Uterus (tissue), 4 donors: Measurements from ENCODE around the gene STEEP1. TPM values are rescaled to one million over a fixed set of nuclear protein-coding genes. Genes with fewer than 3 reads are reported as not detected.
"Not testable (repeated sequence)": the region's sequence is repeated elsewhere in the genome, so short reads cannot be mapped to it uniquely, and the experiment has no call there.

Experiments
- DNase-seq, 2 donors: peaks; one replicate each; pipeline ENCODE4 v3.0.0-alpha.2; 2019 to 2020
- H3K27ac ChIP-seq, 2 donors: fragments of 200-600 bp; sonication (generic); 1 replicate in 1 of 2; 2 replicates in 1 of 2; pipeline ENCODE4 v1.5.1; 2016 to 2018
- H3K27me3 ChIP-seq, 2 donors: fragments of 200-600 bp; sonication (generic); one replicate each; pipeline ENCODE4 v1.5.1; 2018 to 2019; ENCODE audit warnings: control low read depth in 1 of 2
- H3K36me3 ChIP-seq, 2 donors: fragments of 200-600 bp; sonication (generic); one replicate each; pipeline ENCODE4 v1.5.1; 2019; ENCODE audit warnings: control low read depth in 1 of 2
- H3K4me1 ChIP-seq, 2 donors: fragments of 200-600 bp; sonication (generic); one replicate each; pipeline ENCODE4 v1.5.1; 2018 to 2019; ENCODE audit warnings: control low read depth in 1 of 2
- H3K4me3 ChIP-seq, 2 donors: fragments of 200-600 bp; sonication (generic); 1 replicate in 1 of 2; 2 replicates in 1 of 2; pipeline ENCODE4 v1.5.1; 2018 to 2019; ENCODE audit warnings: mild to moderate bottlenecking in 1 of 2
- H3K9me3 ChIP-seq, 2 donors: fragments of 200-600 bp; sonication (generic); one replicate each; pipeline ENCODE4 v1.5.1; 2019; ENCODE audit warnings: control low read depth in 1 of 2
- POLR2A ChIP-seq, 2 donors: fragments of 450-650 bp; IDR thresholded peaks; one replicate each; pipeline ENCODE4 v1.6.1; 2016; ENCODE audit warnings: antibody characterized with exemption in 2 of 2, mild to moderate bottlenecking in 1 of 2, moderate library complexity in 1 of 2
- intact Hi-C: fragments of 100-400 bp; cut with DNase I; formaldehyde crosslinking; loops from one replicate; pipeline ENCODE4 v1.15.1; 2023; ENCODE audit warnings: low total_unique reads
- total RNA-seq, 4 donors: library from RNA; depleted of rRNA in 3 of 4; stranded (reverse); fragments of >200 nt in 3 of 4; gene quantifications; one replicate each; pipeline versions ENCODE4 v1.1.0 to v1.2.4, GENCODE V29; 2014 to 2023
- TF ChIP-seq, protein P1 (sequence below), 4 experiments: fragments of 200-600 bp in 2 of 4; fragments of 450-650 bp in 2 of 4; sonication (generic) in 2 of 4; IDR thresholded peaks; one replicate each; pipeline ENCODE4 v1.5.1; 2016 to 2019; ENCODE audit warnings: antibody characterized with exemption in 4 of 4, mild to moderate bottlenecking in 2 of 4, moderate library complexity in 1 of 4
- donor health status: DM: yes; HTN: yes; CAD: no.

STEEP1 gene
- total RNA-seq, 4 donors from 2014 or later: 1.2 to 47.0 (median 11.5) TPM

DNA sequence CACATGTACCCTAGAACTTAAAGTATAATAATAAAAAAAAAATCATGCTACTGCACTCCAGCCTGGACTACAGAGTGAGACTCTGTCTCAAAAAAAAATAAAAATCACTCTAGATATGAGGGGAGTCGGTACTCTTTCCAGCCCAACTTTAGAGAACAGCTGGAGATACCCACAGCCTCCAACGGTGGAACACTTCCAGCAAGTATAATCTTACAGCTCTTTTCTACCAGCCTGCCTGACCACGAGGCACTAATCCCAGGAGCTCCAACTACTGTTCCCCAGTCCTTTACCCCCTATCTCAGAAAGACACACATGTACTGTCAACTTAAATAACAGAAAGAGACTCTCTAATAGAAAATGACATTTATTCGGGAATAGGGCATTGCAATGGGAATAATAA lies 46.8 kb downstream of the STEEP1 start:
- H3K27ac ChIP-seq: no peak overlapping the region

DNA sequence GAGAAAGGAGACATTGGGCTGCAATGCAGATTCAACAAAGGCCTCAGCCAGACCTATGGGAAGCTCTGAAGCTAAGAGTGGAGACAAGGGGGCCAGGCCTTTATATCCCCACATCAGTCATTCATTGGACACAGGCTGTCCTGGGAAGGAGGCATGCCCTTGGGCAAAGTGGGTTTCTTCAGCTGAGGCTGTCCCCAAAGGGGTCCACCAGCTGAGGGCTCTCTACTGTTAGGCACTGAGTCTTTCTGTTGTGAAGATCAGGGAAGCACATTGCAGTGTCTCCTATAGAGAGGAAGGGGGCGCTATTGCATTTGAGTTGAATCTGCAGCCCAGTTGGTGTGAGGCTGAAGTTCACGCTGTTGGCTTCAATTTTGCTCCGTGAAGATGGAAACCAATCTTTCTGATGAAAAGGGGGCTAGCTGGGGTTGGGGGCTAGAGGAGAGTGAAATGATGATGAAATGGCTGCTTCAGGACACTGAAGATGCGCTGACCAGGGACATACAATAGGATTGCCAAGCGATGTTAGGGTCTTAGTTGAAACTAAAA lies 49.0 kb downstream of the STEEP1 start:
- no peak overlapping the region for H3K4me3 ChIP-seq
- H3K36me3 ChIP-seq: no peaks in the 10 kb centered on the region
- intact Hi-C loops: no loop called here
- TF ChIP-seq, protein P1, sequence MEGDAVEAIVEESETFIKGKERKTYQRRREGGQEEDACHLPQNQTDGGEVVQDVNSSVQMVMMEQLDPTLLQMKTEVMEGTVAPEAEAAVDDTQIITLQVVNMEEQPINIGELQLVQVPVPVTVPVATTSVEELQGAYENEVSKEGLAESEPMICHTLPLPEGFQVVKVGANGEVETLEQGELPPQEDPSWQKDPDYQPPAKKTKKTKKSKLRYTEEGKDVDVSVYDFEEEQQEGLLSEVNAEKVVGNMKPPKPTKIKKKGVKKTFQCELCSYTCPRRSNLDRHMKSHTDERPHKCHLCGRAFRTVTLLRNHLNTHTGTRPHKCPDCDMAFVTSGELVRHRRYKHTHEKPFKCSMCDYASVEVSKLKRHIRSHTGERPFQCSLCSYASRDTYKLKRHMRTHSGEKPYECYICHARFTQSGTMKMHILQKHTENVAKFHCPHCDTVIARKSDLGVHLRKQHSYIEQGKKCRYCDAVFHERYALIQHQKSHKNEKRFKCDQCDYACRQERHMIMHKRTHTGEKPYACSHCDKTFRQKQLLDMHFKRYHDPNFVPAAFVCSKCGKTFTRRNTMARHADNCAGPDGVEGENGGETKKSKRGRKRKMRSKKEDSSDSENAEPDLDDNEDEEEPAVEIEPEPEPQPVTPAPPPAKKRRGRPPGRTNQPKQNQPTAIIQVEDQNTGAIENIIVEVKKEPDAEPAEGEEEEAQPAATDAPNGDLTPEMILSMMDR (IDR thresholded peaks at IDR 0.05): peak; percentile 51 to 72 (median 68)
- no peak for TF ChIP-seq POLR2A (IDR thresholded peaks at IDR 0.05)
- H3K27me3 ChIP-seq: no peaks in the 10 kb centered on the region
- H3K9me3 ChIP-seq: no peaks in the 10 kb centered on the region
- DNase-seq: peak in 1 of 2 donors; percentile 15
- no peak overlapping the region for H3K27ac ChIP-seq
- H3K4me1 ChIP-seq: no peaks in the 10 kb centered on the region

More for the DNA sequence above, 46.8 kb downstream of the STEEP1 start:
- Histone ChIP-seq H3K4me1 (no peaks in the 10 kb centered on the region), H3K9me3 (no peaks in the 10 kb centered on the region), H3K36me3 (no peaks in the 10 kb centered on the region), H3K27me3 (no peaks in the 10 kb centered on the region), H3K4me3 (no peak overlapping the region)
- DNase-seq: no peak
- intact Hi-C loops: no loop called here
- TF ChIP-seq, protein P1 (IDR thresholded peaks at IDR 0.05): no peak
- no peak for TF ChIP-seq POLR2A (IDR thresholded peaks at IDR 0.05)

DNA sequence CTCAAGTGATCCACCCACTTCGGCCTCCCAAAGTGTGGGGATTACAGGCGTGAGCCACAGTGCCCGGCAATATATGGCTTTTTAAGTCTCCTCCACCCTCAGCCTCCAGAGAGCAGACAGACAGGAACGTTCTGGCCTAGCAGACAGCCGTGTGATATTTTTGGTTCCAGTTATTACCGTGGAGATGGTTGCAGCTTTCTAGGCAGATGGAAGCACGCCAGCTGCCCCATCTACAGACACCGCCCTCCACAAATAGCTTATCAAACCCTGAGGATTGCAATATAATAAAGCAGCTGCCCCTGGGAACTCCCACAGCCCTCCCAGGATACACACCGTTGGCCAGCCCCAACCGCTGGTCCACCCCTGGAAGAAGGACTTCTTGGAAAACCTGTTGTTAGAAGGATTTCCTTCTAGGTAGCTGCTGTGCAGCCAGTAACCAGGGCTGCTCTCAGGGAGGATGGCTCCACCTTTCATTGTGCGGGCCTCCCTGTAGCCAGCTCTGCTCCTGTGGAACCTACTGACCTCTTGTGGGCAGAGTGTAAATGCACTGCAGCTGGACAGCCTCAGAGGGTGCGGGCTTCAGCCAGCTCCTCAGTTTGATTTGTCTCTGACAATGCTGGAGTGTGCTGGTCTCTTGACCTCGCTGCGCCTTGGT lies 52.9 kb downstream of the STEEP1 start:
- DNase-seq: peak; percentile 17 to 24
- H3K4me3 ChIP-seq: no peak overlapping the region
- H3K9me3 ChIP-seq: no peaks in the 10 kb centered on the region
- H3K27me3 ChIP-seq: no peaks in the 10 kb centered on the region
- no peak overlapping the region for H3K27ac ChIP-seq
- H3K36me3 ChIP-seq: no peaks in the 10 kb centered on the region
- H3K4me1 ChIP-seq: no peaks in the 10 kb centered on the region
- no peak for TF ChIP-seq POLR2A (IDR thresholded peaks at IDR 0.05)
- TF ChIP-seq, protein P1 (IDR thresholded peaks at IDR 0.05): peak in 3 of 4 experiments; percentile 33 to 46 (median 37)
- intact Hi-C loops: no loop called here

DNA sequence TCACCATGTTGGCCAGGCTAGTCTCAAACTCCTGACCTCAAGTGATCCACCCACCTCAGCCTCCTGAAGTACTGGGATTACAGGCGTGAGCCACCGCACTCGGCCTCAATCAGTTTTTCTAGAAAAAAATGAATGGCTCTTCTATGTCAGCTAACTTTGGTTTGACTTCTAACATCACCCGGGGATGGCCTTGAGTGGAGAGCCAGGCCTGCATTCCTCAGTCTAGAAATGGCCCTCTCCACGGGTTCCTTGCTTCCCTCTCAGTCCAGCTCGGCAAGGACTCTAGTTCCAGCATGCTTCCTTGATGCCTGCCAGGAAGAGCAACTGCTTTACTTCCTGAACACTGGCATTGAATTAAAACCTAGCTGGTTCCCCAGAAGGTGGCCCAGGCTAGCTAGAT lies 58.0 kb downstream of the STEEP1 start:
- TF ChIP-seq, protein P1 (IDR thresholded peaks at IDR 0.05): no peak
- no peak for TF ChIP-seq POLR2A (IDR thresholded peaks at IDR 0.05)
- no peak overlapping the region for H3K27ac ChIP-seq
- H3K27me3 ChIP-seq: no peaks in the 10 kb centered on the region
- no peak overlapping the region for H3K4me3 ChIP-seq
- DNase-seq: no peak
- H3K36me3 ChIP-seq: no peaks in the 10 kb centered on the region
- intact Hi-C loops: no loop called here
- no peaks in the 10 kb centered on the region for H3K4me1 ChIP-seq
- no peaks in the 10 kb centered on the region for H3K9me3 ChIP-seq

DNA sequence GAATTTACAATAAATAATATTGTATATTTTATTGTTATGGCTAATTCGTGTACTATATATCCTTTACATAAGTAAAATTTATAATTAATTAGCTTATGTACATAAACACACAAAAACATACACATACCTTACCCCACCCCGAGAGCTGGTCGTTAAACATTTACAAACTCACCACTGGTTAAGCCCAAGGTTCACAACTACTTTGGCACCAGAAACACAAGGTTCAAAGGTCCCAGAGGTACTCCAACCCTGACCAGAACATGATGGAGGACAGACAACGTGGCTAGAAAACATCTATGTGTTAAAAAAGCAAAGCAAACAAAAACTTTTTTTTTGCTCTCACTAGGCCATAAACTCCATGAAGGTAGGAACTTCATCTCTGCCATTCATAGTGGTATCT lies 59.3 kb downstream of the STEEP1 start:
- intact Hi-C loops: no loop called here
- H3K9me3 ChIP-seq: no peaks in the 10 kb centered on the region
- H3K4me3 ChIP-seq: no peak overlapping the region
- no peak for DNase-seq
- no peaks in the 10 kb centered on the region for H3K36me3 ChIP-seq
- no peaks in the 10 kb centered on the region for H3K4me1 ChIP-seq
- H3K27me3 ChIP-seq: no peaks in the 10 kb centered on the region
- no peak for TF ChIP-seq POLR2A (IDR thresholded peaks at IDR 0.05)
- TF ChIP-seq, protein P1 (IDR thresholded peaks at IDR 0.05): no peak
- H3K27ac ChIP-seq: no peak overlapping the region

DNA sequence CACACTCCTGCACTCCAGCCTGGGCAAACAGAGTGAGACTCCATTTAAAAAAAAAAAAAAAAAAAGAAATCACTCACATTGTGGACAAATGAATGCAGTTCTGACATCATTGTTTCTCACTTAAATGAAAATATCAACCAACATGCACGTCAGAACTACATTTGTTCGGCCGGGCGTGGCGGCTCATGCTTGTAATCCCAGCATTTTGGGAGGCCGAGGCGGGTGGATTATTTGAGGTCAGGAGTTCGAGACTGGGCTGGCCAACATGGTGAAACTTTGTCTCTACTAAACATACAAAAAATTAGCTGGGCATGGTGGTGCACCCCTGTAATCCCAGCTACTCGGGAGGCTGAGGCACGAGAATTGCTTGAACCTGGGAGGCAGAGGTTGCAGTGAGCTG lies 60.1 kb downstream of the STEEP1 start:
- H3K36me3 ChIP-seq, H3K9me3 ChIP-seq, intact Hi-C loops, DNase-seq, H3K4me1 ChIP-seq, H3K27me3 ChIP-seq, H3K4me3 ChIP-seq, H3K27ac ChIP-seq: not testable (repeated sequence)
